Testis (tissue), 2 donors: Measurements from ENCODE around the gene C1orf141.

Source experiments
- POLR2A ChIP-seq: fragments of 450-650 bp; IDR thresholded peaks from one replicate; pipeline ENCODE4 v1.6.1; 2017; ENCODE audit warnings: antibody characterized with exemption, mild to moderate bottlenecking, moderate library complexity
- TF ChIP-seq, protein P1 (sequence below), 3 experiments: fragments of 450-650 bp in 2 of 3; fragments of 200-600 bp in 1 of 3; sonication (generic) in 1 of 3; IDR thresholded peaks; one replicate each; pipeline ENCODE4 v1.5.1; 2016 to 2019; ENCODE audit warnings: antibody characterized with exemption in 3 of 3, mild to moderate bottlenecking in 2 of 3, moderate library complexity in 1 of 3

DNA sequence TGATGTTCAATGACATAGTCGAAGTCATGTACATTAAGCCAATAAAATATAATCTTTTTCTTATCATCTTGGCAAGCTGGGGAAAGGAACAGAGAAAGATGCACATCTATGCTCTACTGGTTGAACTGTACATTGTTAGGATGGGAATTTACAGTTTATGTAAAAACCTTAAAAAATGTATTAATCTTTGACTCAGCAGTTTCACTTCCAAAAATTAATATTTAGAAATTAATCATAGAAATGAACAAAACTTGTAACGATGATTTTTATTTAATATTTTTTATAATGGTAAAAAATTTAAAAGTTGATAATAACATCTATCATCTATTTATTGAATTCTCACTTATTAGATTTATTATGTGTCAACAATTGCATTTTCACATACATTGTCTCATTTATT, 5.7 kb upstream of the C1orf141 start:
- TF ChIP-seq, protein P1, sequence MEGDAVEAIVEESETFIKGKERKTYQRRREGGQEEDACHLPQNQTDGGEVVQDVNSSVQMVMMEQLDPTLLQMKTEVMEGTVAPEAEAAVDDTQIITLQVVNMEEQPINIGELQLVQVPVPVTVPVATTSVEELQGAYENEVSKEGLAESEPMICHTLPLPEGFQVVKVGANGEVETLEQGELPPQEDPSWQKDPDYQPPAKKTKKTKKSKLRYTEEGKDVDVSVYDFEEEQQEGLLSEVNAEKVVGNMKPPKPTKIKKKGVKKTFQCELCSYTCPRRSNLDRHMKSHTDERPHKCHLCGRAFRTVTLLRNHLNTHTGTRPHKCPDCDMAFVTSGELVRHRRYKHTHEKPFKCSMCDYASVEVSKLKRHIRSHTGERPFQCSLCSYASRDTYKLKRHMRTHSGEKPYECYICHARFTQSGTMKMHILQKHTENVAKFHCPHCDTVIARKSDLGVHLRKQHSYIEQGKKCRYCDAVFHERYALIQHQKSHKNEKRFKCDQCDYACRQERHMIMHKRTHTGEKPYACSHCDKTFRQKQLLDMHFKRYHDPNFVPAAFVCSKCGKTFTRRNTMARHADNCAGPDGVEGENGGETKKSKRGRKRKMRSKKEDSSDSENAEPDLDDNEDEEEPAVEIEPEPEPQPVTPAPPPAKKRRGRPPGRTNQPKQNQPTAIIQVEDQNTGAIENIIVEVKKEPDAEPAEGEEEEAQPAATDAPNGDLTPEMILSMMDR (IDR thresholded peaks at IDR 0.05): no peak
- no peak for TF ChIP-seq POLR2A
